CD14-positive monocyte (primary cell): ENCODE data around the gene SLC4A1. TPM values are rescaled to one million over a fixed set of nuclear protein-coding genes. Genes with fewer than 3 reads are reported as not detected.
A peak's percentile ranks its signal among the peaks of the same experiment; 100 is the strongest.

ENCODE experiments used
- DNase-seq, 3 donors: peaks; one replicate each; pipeline ENCODE4 v3.0.0-alpha.2; 2011 to 2022
- H2AFZ ChIP-seq: 2 replicates; pipeline ENCODE4 v1.6.0; 2012; ENCODE audit warnings: mild to moderate bottlenecking, low read depth, low read length, inconsistent platforms; ENCODE audit not compliant: insufficient read depth, poor library complexity, severe bottlenecking
- H3K27ac ChIP-seq, 2 donors: 1 replicate in 1 of 2; 2 replicates in 1 of 2; pipeline ENCODE4 v1.5.1; 2012 to 2013; ENCODE audit warnings: low read length in 2 of 2, control low read depth in 1 of 2, inconsistent platforms in 1 of 2, low read depth in 1 of 2, mild to moderate bottlenecking in 1 of 2
- H3K27me3 ChIP-seq, 2 donors: one replicate each; pipeline versions ENCODE4 v1.6.0 to v1.6.1; 2011 to 2013; ENCODE audit warnings: low read length in 2 of 2; ENCODE audit not compliant: control insufficient read depth in 2 of 2, insufficient read depth in 2 of 2
- H3K36me3 ChIP-seq, 2 donors: replicated peaks in 1 of 2; 1 replicate in 1 of 2; 2 replicates in 1 of 2; pipeline versions ENCODE4 v1.5.1 to v1.6.1; 2012 to 2013; ENCODE audit warnings: low read length in 2 of 2, control low read depth in 1 of 2, inconsistent platforms in 1 of 2, mild to moderate bottlenecking in 1 of 2; ENCODE audit not compliant: insufficient read depth in 2 of 2, control insufficient read depth in 1 of 2
- H3K4me1 ChIP-seq, 2 donors: 1 replicate in 1 of 2; 2 replicates in 1 of 2; pipeline versions ENCODE4 v1.5.1 to v1.6.1; 2012 to 2013; ENCODE audit warnings: low read length in 2 of 2, control low read depth in 1 of 2, inconsistent platforms in 1 of 2, mild to moderate bottlenecking in 1 of 2, moderate library complexity in 1 of 2; ENCODE audit not compliant: insufficient read depth in 2 of 2, control insufficient read depth in 1 of 2
- H3K4me2 ChIP-seq: replicated peaks from 2 replicates; pipeline ENCODE3; 2012; ENCODE audit warnings: low read length, moderate library complexity, mild to moderate bottlenecking; ENCODE audit not compliant: poor library complexity, severe bottlenecking; ENCODE audit errors: extremely low read depth
- H3K4me3 ChIP-seq, 3 experiments: fragments of 200-600 bp in 1 of 3; sonication (generic) in 1 of 3; replicated peaks in 1 of 3; 1 replicate in 2 of 3; 2 replicates in 1 of 3; pipeline ENCODE4 v1.5.1; 2011 to 2013; ENCODE audit warnings: low read length in 3 of 3, mild to moderate bottlenecking in 3 of 3, control low read depth in 2 of 3, low read depth in 2 of 3, inconsistent platforms in 1 of 3, moderate library complexity in 1 of 3
- H3K79me2 ChIP-seq: 2 replicates; pipeline ENCODE4 v1.6.0; 2012; ENCODE audit warnings: mild to moderate bottlenecking, control low read depth, inconsistent platforms, low read length, moderate library complexity; ENCODE audit not compliant: insufficient read depth
- H3K9ac ChIP-seq: 2 replicates; pipeline ENCODE4 v1.6.0; 2017; ENCODE audit warnings: low read length, mild to moderate bottlenecking; ENCODE audit not compliant: insufficient read depth, poor library complexity, severe bottlenecking
- H3K9me3 ChIP-seq, 2 donors: replicated peaks in 1 of 2; 1 replicate in 1 of 2; 2 replicates in 1 of 2; pipeline versions ENCODE4 v1.5.1 to v1.6.1; 2012 to 2013; ENCODE audit warnings: low read length in 2 of 2, control low read depth in 1 of 2; ENCODE audit not compliant: control insufficient read depth in 1 of 2, insufficient read depth in 1 of 2
- H4K20me1 ChIP-seq: 2 replicates; pipeline ENCODE4 v1.6.0; 2012; ENCODE audit warnings: mild to moderate bottlenecking, low read length, control low read depth, moderate library complexity; ENCODE audit not compliant: insufficient read depth
- H3K27ac Mint-ChIP-seq, 7 donors: one replicate each; pipeline ENCODE4 v1.8.0; 2020; ENCODE audit warnings: mild to moderate bottlenecking in 7 of 7, mixed read lengths in 7 of 7, moderate library complexity in 6 of 7, inconsistent platforms in 2 of 7
- H3K27me3 Mint-ChIP-seq, 3 donors: one replicate each; pipeline ENCODE4 v1.8.0; 2021 to 2022; ENCODE audit warnings: low read depth in 3 of 3, mild to moderate bottlenecking in 3 of 3, mixed read lengths in 3 of 3, moderate library complexity in 3 of 3, inconsistent platforms in 1 of 3
- H3K36me3 Mint-ChIP-seq, 2 donors: one replicate each; pipeline ENCODE4 v1.8.0; 2020; ENCODE audit warnings: mixed read lengths in 2 of 2, inconsistent platforms in 1 of 2, mild to moderate bottlenecking in 1 of 2
- H3K4me1 Mint-ChIP-seq: one replicate; pipeline ENCODE4 v1.8.0; 2020; ENCODE audit warnings: mild to moderate bottlenecking, mixed read lengths
- H3K4me3 Mint-ChIP-seq, 2 donors: one replicate each; pipeline ENCODE4 v1.8.0; 2020; ENCODE audit warnings: mild to moderate bottlenecking in 2 of 2, mixed read lengths in 2 of 2, moderate library complexity in 1 of 2
- H3K9me3 Mint-ChIP-seq, 7 donors: one replicate each; pipeline ENCODE4 v1.8.0; 2020 to 2022; ENCODE audit warnings: mixed read lengths in 7 of 7, mild to moderate bottlenecking in 6 of 7, moderate library complexity in 6 of 7, inconsistent platforms in 2 of 7
- WGBS: methylation state at CpG from one replicate; pipeline ENCODE4 v1.1.5; 2013; ENCODE audit warnings: missing lambda C conversion rate; ENCODE audit not compliant: insufficient coverage; 5-methylcytosine and 5-hydroxymethylcytosine counted together
- intact Hi-C, 2 donors: fragments of 100-400 bp; cut with micrococcal nuclease; formaldehyde crosslinking; loops; one replicate each; pipeline versions ENCODE4 v1.15.0 to v1.15.1; 2023
- polyA plus RNA-seq, 3 donors: library from polyadenylated mRNA; depleted of rRNA in 1 of 3; unstranded in 2 of 3; stranded (reverse) in 1 of 3; fragments of 300-500 nt in 2 of 3; fragments of >200 nt in 1 of 3; fragmentation: Illumina TruSeq in 2 of 3; gene quantifications; 1 replicate in 2 of 3; 2 replicates in 1 of 3; pipeline ENCODE4 v1.2.3, GENCODE V29; 2012 to 2021
- TF ChIP-seq, protein P1 (sequence below): fragments of 200-600 bp; IDR thresholded peaks from one replicate; pipeline ENCODE4 v1.8.0; 2022; ENCODE audit warnings: antibody characterized with exemption, mild to moderate bottlenecking

SLC4A1 gene
- polyA plus RNA-seq, 3 donors = 0.04 TPM; not detected in 2

DNA sequence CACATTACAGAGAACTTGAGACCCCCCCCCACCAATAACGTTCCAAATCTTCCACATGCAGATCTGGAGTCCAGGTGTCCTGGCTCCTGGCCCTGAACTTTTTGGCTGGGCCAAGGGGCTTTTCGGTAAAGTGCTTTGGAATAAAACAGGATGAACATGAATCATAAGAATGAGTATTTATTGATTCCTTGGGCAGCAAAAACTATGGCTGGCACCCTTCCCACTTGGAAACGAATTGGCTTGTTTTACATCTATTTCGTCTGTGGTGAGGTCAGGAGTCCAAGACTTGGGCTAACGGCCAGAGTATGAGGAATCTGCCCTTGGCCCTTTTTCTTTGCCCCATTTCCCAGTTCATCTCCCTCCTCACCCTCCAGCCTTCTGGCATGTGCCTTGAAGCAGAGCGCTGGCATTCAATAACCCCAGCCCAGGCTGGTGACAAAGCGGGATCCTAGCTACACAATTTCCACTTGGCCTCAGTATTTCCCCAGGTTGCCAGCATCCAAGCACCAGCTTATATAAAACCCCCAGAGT, 44.3 kb downstream of the SLC4A1 start:
- Histone ChIP-seq H3K27ac (no peak overlapping the region), H3K4me2 (no peak overlapping the region), H3K79me2 (peaks cover 19% of the 10 kb centered on the region), H3K36me3 (no peaks in the 10 kb centered on the region), H3K4me1 (peaks cover 10 to 13% of the 10 kb centered on the region in 2 donors), H3K9me3 (no peaks in the 10 kb centered on the region), H3K27me3 (no peaks in the 10 kb centered on the region), H3K9ac (no peak overlapping the region), H3K4me3 (no peak overlapping the region), H4K20me1 (no peaks in the 10 kb centered on the region), H2AFZ (no peak overlapping the region)
- no peaks in the 10 kb centered on the region for H3K36me3 Mint-ChIP-seq
- no peak overlapping the region for H3K4me3 Mint-ChIP-seq
- H3K27ac Mint-ChIP-seq = no peak overlapping the region
- DNase-seq = no peak
- 87% methylated on average over 4 of the region's 7 CpGs for WGBS
- peaks cover 5 to 15% (median 9%) of the 10 kb centered on the region in 3 donors for H3K27me3 Mint-ChIP-seq
- no peaks in the 10 kb centered on the region for H3K9me3 Mint-ChIP-seq
- H3K4me1 Mint-ChIP-seq = peaks cover 10% of the 10 kb centered on the region
- intact Hi-C loops = no loop called here
- TF ChIP-seq, protein P1, sequence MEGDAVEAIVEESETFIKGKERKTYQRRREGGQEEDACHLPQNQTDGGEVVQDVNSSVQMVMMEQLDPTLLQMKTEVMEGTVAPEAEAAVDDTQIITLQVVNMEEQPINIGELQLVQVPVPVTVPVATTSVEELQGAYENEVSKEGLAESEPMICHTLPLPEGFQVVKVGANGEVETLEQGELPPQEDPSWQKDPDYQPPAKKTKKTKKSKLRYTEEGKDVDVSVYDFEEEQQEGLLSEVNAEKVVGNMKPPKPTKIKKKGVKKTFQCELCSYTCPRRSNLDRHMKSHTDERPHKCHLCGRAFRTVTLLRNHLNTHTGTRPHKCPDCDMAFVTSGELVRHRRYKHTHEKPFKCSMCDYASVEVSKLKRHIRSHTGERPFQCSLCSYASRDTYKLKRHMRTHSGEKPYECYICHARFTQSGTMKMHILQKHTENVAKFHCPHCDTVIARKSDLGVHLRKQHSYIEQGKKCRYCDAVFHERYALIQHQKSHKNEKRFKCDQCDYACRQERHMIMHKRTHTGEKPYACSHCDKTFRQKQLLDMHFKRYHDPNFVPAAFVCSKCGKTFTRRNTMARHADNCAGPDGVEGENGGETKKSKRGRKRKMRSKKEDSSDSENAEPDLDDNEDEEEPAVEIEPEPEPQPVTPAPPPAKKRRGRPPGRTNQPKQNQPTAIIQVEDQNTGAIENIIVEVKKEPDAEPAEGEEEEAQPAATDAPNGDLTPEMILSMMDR = no peak

DNA sequence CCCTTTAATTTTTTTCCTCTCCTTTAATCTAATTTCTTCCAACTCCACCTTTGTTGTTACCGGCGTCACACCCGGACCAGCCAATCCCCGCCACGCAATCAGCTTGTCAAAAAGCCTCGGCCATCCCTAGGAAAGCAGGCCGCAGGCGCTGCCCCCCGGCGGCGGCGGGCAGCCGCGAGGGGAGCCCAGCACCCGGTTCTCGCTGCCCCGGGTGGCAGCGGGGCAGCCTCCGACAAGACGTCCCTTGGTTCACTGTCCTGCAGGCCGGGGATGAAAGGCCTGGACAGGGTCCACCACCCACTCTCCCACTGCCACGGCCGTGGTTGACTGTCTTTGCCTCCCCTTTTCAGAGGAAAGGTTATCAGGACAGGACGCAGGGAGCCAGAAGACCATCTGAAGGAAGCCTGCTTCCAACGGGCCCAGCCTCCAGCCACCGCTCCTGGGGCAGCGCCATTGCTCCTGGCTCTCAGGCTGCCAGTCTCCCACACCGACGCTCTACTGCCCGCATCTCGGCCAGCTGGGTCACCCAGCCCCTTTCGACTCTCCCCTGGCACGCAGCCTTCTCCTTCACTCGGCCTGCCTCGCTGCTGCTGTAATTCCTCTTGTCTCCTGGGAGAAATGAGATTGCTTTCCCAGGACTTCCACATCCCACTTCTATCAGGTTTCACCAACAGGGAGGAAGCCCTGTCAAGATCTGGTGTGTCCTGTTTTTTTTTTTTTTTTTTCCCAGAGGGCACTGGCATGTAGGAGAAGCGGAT, 45.6 kb downstream of the SLC4A1 start:
- H3K36me3 Mint-ChIP-seq = peaks cover 0 to 3% of the 10 kb centered on the region in 2 donors
- peak overlapping the region; percentile 100 for H3K4me2 ChIP-seq
- peak overlapping the region; percentile 82 for H3K9ac ChIP-seq
- peaks cover 5 to 15% (median 9%) of the 10 kb centered on the region in 3 donors for H3K27me3 Mint-ChIP-seq
- peaks cover 0 to 2% (median 0%) of the 10 kb centered on the region in 7 donors for H3K9me3 Mint-ChIP-seq
- H3K27ac Mint-ChIP-seq = peak overlapping the region; percentile 89 to 96 (median 94)
- H3K79me2 ChIP-seq = peaks cover 32% of the 10 kb centered on the region
- H4K20me1 ChIP-seq = peaks cover 10% of the 10 kb centered on the region
- DNase-seq = peak; percentile 37 to 58 (median 56)
- TF ChIP-seq, protein P1 = peak; percentile 17
- H3K27ac ChIP-seq = peak overlapping the region; percentile 83 to 87
- no peaks in the 10 kb centered on the region for H3K27me3 ChIP-seq
- peak overlapping the region; percentile 95 to 97 for H3K4me3 Mint-ChIP-seq
- peaks cover 20 to 25% of the 10 kb centered on the region in 2 donors for H3K4me1 ChIP-seq
- H3K4me3 ChIP-seq = peak overlapping the region; percentile 90 to 95 (median 92)
- whole genome bisulfite sequencing = under 1% methylated on average over 34 of the region's 36 CpGs
- H3K36me3 ChIP-seq = no peaks in the 10 kb centered on the region
- H2AFZ ChIP-seq = peak overlapping the region; percentile 85
- H3K4me1 Mint-ChIP-seq = peaks cover 20% of the 10 kb centered on the region
- H3K9me3 ChIP-seq = no peaks in the 10 kb centered on the region
- intact Hi-C loops = no loop called here
